DMS 273 treated with DMSO at 0.1 percent for 48 hours (cell line): ENCODE results near the gene RGS7BP.
"Not testable (repeated sequence)": the region's sequence is repeated elsewhere in the genome, so short reads cannot be mapped to it uniquely, and the experiment has no call there.

ENCODE experiments used
- DNase-seq: peaks from one replicate; lab custom pipeline; 2025; lab: John Stamatoyannopoulos, UW

RGS7BP gene

GRCh38 chr5:64558641-64559040, 52.8 kb downstream of the RGS7BP start:
- DNase-seq = not testable (repeated sequence)

- DNase-seq = no peak
Measured at GRCh38 chr5:64566310-64566916, 60.6 kb downstream of the RGS7BP start.

GRCh38 chr5:64569858-64570257, 64.0 kb downstream of the RGS7BP start:
- no peak for DNase-seq

- DNase-seq = no peak
Measured at GRCh38 chr5:64570395-64570996, 64.7 kb downstream of the RGS7BP start.

- DNase-seq = no peak
Measured at GRCh38 chr5:64575561-64575960, 69.7 kb downstream of the RGS7BP start.

GRCh38 chr5:64576250-64576649, 70.4 kb downstream of the RGS7BP start:
- DNase-seq = no peak

GRCh38 chr5:64585646-64586045, 79.8 kb downstream of the RGS7BP start:
- DNase-seq = no peak

- no peak for DNase-seq
Measured at GRCh38 chr5:64587370-64587769, 81.6 kb downstream of the RGS7BP start.

- no peak for DNase-seq
Measured at GRCh38 chr5:64592730-64593341, 87.0 kb downstream of the RGS7BP start.

- DNase-seq = no peak
Measured at GRCh38 chr5:64594025-64594424, 88.2 kb downstream of the RGS7BP start.

- DNase-seq = no peak
Measured at GRCh38 chr5:64594601-64595000, 88.8 kb downstream of the RGS7BP start.

- DNase-seq = peak; percentile 20
Measured at GRCh38 chr5:64595031-64595855, 89.4 kb downstream of the RGS7BP start.

GRCh38 chr5:64599226-64599625, 93.4 kb downstream of the RGS7BP start:
- DNase-seq = no peak

GRCh38 chr5:64603676-64604075, 97.9 kb downstream of the RGS7BP start:
- no peak for DNase-seq

GRCh38 chr5:64606926-64607325, 101.1 kb downstream of the RGS7BP start:
- no peak for DNase-seq

- peak; percentile 17 for DNase-seq
Measured at GRCh38 chr5:64612344-64612961, 106.6 kb downstream of the RGS7BP start.

GRCh38 chr5:64615895-64616294, 110.1 kb downstream of the RGS7BP start:
- DNase-seq = no peak

GRCh38 chr5:64619609-64620008, 113.8 kb downstream of the RGS7BP start:
- DNase-seq = peak; percentile 19

- DNase-seq = no peak
Measured at GRCh38 chr5:64622991-64623390, 117.2 kb downstream of the RGS7BP start.

- DNase-seq = no peak
Measured at GRCh38 chr5:64625678-64626077, 119.9 kb downstream of the RGS7BP start.

- DNase-seq = no peak
Measured at GRCh38 chr5:64628901-64629300, 123.1 kb downstream of the RGS7BP start.

GRCh38 chr5:64629841-64630240, 124.0 kb downstream of the RGS7BP start:
- DNase-seq = no peak
